HEK293 (cell line): ENCODE measurements around the gene NSD1.

ENCODE experiments used
- CTCF ChIA-PET: fragments of 350-600 bp; formaldehyde crosslinking; extraction: SDS; loops from one replicate; lab custom pipeline; 2021; ENCODE audit warnings: antibody characterized with exemption; lab: Yijun Ruan, JAX
- POLR2A ChIA-PET: fragments of 300-600 bp; formaldehyde crosslinking; extraction: SDS; loops from one replicate; lab custom pipeline; 2020; ENCODE audit warnings: antibody characterized with exemption, inconsistent platforms; lab: Yijun Ruan, JAX
- H3K27ac ChIP-seq: fragments of 200-500 bp; sonication (Bioruptor generic); 2 replicates; pipeline ENCODE4 v1.5.1; 2014; ENCODE audit warnings: low read depth, low read length, control low read depth, inconsistent platforms; ENCODE audit errors: extremely low read depth
- H3K36me3 ChIP-seq, 2 experiments: fragments of 200-500 bp in 1 of 2; sonication (Bioruptor generic) in 1 of 2; 1 replicate in 1 of 2; 2 replicates in 1 of 2; pipeline ENCODE4 v1.5.1; 2014 to 2017; ENCODE audit warnings: inconsistent platforms in 2 of 2, low read length in 2 of 2; ENCODE audit not compliant: control insufficient read depth in 2 of 2, insufficient read depth in 1 of 2
- H3K4me1 ChIP-seq: fragments of 200-500 bp; sonication (Bioruptor generic); 2 replicates; pipeline ENCODE4 v1.5.1; 2014; ENCODE audit warnings: mild to moderate bottlenecking, low read length, inconsistent platforms; ENCODE audit not compliant: control insufficient read depth, insufficient read depth
- H3K4me3 ChIP-seq: 2 replicates; pipeline ENCODE4 v1.5.1; 2011; ENCODE audit warnings: low read depth, mild to moderate bottlenecking, control low read depth, low read length, moderate library complexity
- H3K9me3 ChIP-seq: fragments of 200-500 bp; sonication (Bioruptor generic); 2 replicates; pipeline ENCODE4 v1.5.1; 2014; ENCODE audit warnings: low read depth, low read length, inconsistent platforms; ENCODE audit not compliant: control insufficient read depth, insufficient read depth
- EGR2 ChIP-seq: fragments of 450-650 bp; formaldehyde crosslinking; IDR thresholded peaks from 2 replicates; pipeline ENCODE4 v1.5.1; 2016; ENCODE audit warnings: low read depth, missing biosample characterization, missing genetic modification characterization
- GLIS1 ChIP-seq: fragments of 450-650 bp; formaldehyde crosslinking; IDR thresholded peaks from 2 replicates; pipeline ENCODE4 v1.5.1; 2016; ENCODE audit warnings: missing biosample characterization, missing genetic modification characterization
- KLF7 ChIP-seq: fragments of 450-650 bp; formaldehyde crosslinking; IDR thresholded peaks from 2 replicates; pipeline ENCODE4 v1.5.1; 2016; ENCODE audit warnings: missing biosample characterization, missing genetic modification characterization, borderline replicate concordance
- ZBTB1 ChIP-seq: fragments of 450-650 bp; formaldehyde crosslinking; IDR thresholded peaks from 2 replicates; pipeline ENCODE4 v1.5.1; 2016; ENCODE audit warnings: missing biosample characterization, missing genetic modification characterization
- ZBTB21 ChIP-seq: fragments of 450-650 bp; formaldehyde crosslinking; IDR thresholded peaks from 2 replicates; pipeline ENCODE4 v1.5.1; 2017; ENCODE audit warnings: missing biosample characterization, missing genetic modification characterization
- ZNF140 ChIP-seq: fragments of 450-650 bp; formaldehyde crosslinking; IDR thresholded peaks from 2 replicates; pipeline ENCODE4 v1.5.1; 2016; ENCODE audit warnings: missing biosample characterization, missing genetic modification characterization
- ZNF184 ChIP-seq: fragments of 450-650 bp; IDR thresholded peaks from 2 replicates; pipeline ENCODE4 v1.5.1; 2018; ENCODE audit warnings: missing biosample characterization, mild to moderate bottlenecking, missing genetic modification characterization
- ZNF211 ChIP-seq: fragments of 450-650 bp; formaldehyde crosslinking; IDR thresholded peaks from 2 replicates; pipeline ENCODE4 v1.5.1; 2016; ENCODE audit warnings: low read depth, missing biosample characterization, missing genetic modification characterization
- ZNF292 ChIP-seq: fragments of 450-650 bp; formaldehyde crosslinking; IDR thresholded peaks from 2 replicates; pipeline ENCODE4 v1.5.1; 2016; ENCODE audit warnings: low read depth, missing biosample characterization, missing genetic modification characterization, borderline replicate concordance
- ZNF302 ChIP-seq: fragments of 450-650 bp; formaldehyde crosslinking; IDR thresholded peaks from 2 replicates; pipeline ENCODE4 v1.5.1; 2016; ENCODE audit warnings: missing biosample characterization, missing genetic modification characterization, low read depth
- ZNF335 ChIP-seq: fragments of 450-650 bp; formaldehyde crosslinking; conservative IDR thresholded peaks from 2 replicates; pipeline ENCODE4 v1.5.1; 2016; ENCODE audit warnings: missing biosample characterization, missing genetic modification characterization
- ZNF366 ChIP-seq: fragments of 450-650 bp; formaldehyde crosslinking; conservative IDR thresholded peaks from 2 replicates; pipeline ENCODE4 v1.5.1; 2016; ENCODE audit warnings: missing biosample characterization, missing genetic modification characterization
- ZNF37A ChIP-seq: fragments of 450-650 bp; IDR thresholded peaks from 2 replicates; pipeline ENCODE4 v1.5.1; 2018; ENCODE audit warnings: missing biosample characterization, missing genetic modification characterization
- ZNF416 ChIP-seq: fragments of 450-650 bp; formaldehyde crosslinking; IDR thresholded peaks from 2 replicates; pipeline ENCODE4 v1.5.1; 2016; ENCODE audit warnings: missing biosample characterization, missing genetic modification characterization
- ZNF530 ChIP-seq: fragments of 450-650 bp; formaldehyde crosslinking; IDR thresholded peaks from 2 replicates; pipeline ENCODE4 v1.5.1; 2016; ENCODE audit warnings: low read depth, missing biosample characterization, missing genetic modification characterization
- ZNF558 ChIP-seq: fragments of 450-650 bp; formaldehyde crosslinking; IDR thresholded peaks from 2 replicates; pipeline ENCODE4 v1.5.1; 2016; ENCODE audit warnings: missing biosample characterization, missing genetic modification characterization
- ZNF561 ChIP-seq: fragments of 450-650 bp; IDR thresholded peaks from 2 replicates; pipeline ENCODE4 v1.5.1; 2018; ENCODE audit warnings: missing biosample characterization, missing genetic modification characterization, borderline replicate concordance
- ZNF585B ChIP-seq: fragments of 450-650 bp; formaldehyde crosslinking; IDR thresholded peaks from 2 replicates; pipeline ENCODE4 v1.5.1; 2016; ENCODE audit warnings: missing biosample characterization, missing genetic modification characterization
- ZNF626 ChIP-seq: fragments of 450-650 bp; sonication (Bioruptor Pico); formaldehyde crosslinking; IDR thresholded peaks from 2 replicates; pipeline ENCODE4 v1.5.1; 2018; ENCODE audit warnings: missing biosample characterization, missing genetic modification characterization, inconsistent platforms
- ZNF660 ChIP-seq: fragments of 450-650 bp; IDR thresholded peaks from 2 replicates; pipeline ENCODE4 v1.5.1; 2018; ENCODE audit warnings: missing biosample characterization, mild to moderate bottlenecking, missing genetic modification characterization
- ZNF791 ChIP-seq: fragments of 450-650 bp; formaldehyde crosslinking; IDR thresholded peaks from 2 replicates; pipeline ENCODE4 v1.5.1; 2016; ENCODE audit warnings: missing biosample characterization, missing genetic modification characterization
- ZSCAN16 ChIP-seq: fragments of 450-650 bp; formaldehyde crosslinking; IDR thresholded peaks from 2 replicates; pipeline ENCODE4 v1.5.1; 2016; ENCODE audit warnings: missing biosample characterization, missing genetic modification characterization
- TF ChIP-seq, protein P1 (sequence below): fragments of 450-650 bp; formaldehyde crosslinking; IDR thresholded peaks from 2 replicates; pipeline ENCODE4 v1.5.1; 2017; ENCODE audit warnings: missing biosample characterization, missing genetic modification characterization
- TF ChIP-seq, protein P2 (sequence below): fragments of 450-650 bp; formaldehyde crosslinking; IDR thresholded peaks from 2 replicates; pipeline ENCODE4 v1.5.1; 2016; ENCODE audit warnings: missing biosample characterization, missing genetic modification characterization
- TF ChIP-seq, protein P3 (sequence below): fragments of 450-650 bp; formaldehyde crosslinking; IDR thresholded peaks from 2 replicates; pipeline ENCODE4 v1.5.1; 2016; ENCODE audit warnings: missing biosample characterization, missing genetic modification characterization
- TF ChIP-seq, protein P4 (sequence below): fragments of 450-650 bp; formaldehyde crosslinking; IDR thresholded peaks from 2 replicates; pipeline ENCODE4 v1.5.1; 2016; ENCODE audit warnings: missing biosample characterization, missing genetic modification characterization
- TF ChIP-seq, protein P5 (sequence below): fragments of 450-650 bp; IDR thresholded peaks from 2 replicates; pipeline ENCODE4 v1.5.1; 2018; ENCODE audit warnings: missing biosample characterization, missing genetic modification characterization

NSD1 gene

DNA sequence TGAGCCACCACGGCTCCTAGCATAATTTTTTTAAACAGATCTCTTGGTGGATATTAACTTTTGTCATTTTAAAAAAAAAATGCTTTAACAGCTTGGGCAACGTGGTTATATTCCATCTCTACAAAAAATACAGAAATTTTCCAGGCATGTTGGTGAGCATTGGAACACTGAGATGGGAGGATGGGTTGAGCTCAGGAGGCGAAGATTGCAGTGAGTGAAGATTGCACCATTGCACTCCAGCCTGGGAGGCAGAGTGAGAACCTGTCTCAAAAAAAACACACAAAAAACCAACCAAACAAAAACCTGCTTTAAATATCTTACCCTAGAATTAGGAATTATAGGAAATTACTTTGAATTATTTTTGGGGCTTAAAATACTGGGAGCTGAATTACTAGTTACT, 55.2 kb downstream of the NSD1 start:
- CTCF ChIA-PET = interaction anchor here (1.2 kb wide), 1 partner anchor 36 kb away, joined by 4 read pairs; no protein-coding TSS in a partner anchor
- no peaks in the 10 kb centered on the region for H3K9me3 ChIP-seq
- POLR2A ChIA-PET = no interaction called here
- peaks cover 6% of the 10 kb centered on the region; the same call in 1 of the 2 replicates for H3K4me1 ChIP-seq
- peaks cover 18 to 23% of the 10 kb centered on the region in 2 experiments; a peak in 2 of 3 replicates for H3K36me3 ChIP-seq
- TF ChIP-seq ZNF626 (no peak), ZNF184 (tag by site-specific recombination) (no peak), ZSCAN16 (tag by site-specific recombination) (no peak), ZNF292 (tag by site-specific recombination) (no peak), ZNF561 (tag by site-specific recombination) (no peak), ZNF530 (no peak), ZNF37A (tag by site-specific recombination) (no peak), ZNF660 (tag by site-specific recombination) (no peak), KLF7 (tag by site-specific recombination) (no peak), ZNF366 (tag by site-specific recombination) (no peak)
- TF ChIP-seq, protein P1, sequence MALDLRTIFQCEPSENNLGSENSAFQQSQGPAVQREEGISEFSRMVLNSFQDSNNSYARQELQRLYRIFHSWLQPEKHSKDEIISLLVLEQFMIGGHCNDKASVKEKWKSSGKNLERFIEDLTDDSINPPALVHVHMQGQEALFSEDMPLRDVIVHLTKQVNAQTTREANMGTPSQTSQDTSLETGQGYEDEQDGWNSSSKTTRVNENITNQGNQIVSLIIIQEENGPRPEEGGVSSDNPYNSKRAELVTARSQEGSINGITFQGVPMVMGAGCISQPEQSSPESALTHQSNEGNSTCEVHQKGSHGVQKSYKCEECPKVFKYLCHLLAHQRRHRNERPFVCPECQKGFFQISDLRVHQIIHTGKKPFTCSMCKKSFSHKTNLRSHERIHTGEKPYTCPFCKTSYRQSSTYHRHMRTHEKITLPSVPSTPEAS (tag by site-specific recombination) = no peak
- H3K27ac ChIP-seq = no peak overlapping the region
- H3K4me3 ChIP-seq = no peak overlapping the region

DNA sequence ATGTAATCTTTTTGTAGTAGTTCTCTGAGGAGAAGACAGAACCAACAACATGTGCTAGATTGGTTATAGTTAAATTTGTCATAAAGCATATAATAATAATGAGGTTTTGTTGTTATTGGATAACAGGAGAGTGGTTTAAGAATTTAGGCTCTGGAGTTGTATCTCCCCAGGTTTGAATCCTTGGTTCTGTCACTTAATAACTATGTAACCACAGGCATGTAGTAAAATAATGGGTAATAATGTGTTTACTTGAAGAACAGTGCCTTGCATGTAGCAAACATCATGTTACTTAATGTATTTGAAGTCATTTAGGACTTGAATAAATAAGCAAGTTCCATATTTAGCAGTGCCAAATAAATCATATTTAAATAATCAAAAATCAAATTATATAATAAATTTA, 55.8 kb downstream of the NSD1 start:
- TF ChIP-seq ZNF335 (tag by site-specific recombination) (no peak), EGR2 (tag by site-specific recombination) (no peak), ZBTB21 (tag by site-specific recombination) (no peak), ZNF791 (no peak), GLIS1 (tag by site-specific recombination) (no peak), ZNF302 (tag by site-specific recombination) (no peak), ZNF558 (tag by site-specific recombination) (no peak), ZNF416 (tag by site-specific recombination) (no peak), ZBTB1 (no peak), ZNF211 (no peak), ZNF585B (tag by site-specific recombination) (no peak), ZNF140 (tag by site-specific recombination) (no peak)
- TF ChIP-seq, protein P2, sequence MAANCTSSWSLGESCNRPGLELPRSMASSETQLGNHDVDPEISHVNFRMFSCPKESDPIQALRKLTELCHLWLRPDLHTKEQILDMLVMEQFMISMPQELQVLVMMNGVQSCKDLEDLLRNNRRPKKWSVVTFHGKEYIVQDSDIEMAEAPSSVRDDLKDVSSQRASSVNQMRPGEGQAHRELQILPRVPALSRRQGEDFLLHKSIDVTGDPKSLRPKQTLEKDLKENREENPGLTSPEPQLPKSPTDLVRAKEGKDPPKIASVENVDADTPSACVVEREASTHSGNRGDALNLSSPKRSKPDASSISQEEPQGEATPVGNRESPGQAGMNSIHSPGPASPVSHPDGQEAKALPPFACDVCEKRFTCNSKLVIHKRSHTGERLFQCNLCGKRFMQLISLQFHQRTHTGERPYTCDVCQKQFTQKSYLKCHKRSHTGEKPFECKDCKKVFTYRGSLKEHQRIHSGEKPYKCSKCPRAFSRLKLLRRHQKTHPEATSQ (tag by site-specific recombination) = no peak
- TF ChIP-seq, protein P3, sequence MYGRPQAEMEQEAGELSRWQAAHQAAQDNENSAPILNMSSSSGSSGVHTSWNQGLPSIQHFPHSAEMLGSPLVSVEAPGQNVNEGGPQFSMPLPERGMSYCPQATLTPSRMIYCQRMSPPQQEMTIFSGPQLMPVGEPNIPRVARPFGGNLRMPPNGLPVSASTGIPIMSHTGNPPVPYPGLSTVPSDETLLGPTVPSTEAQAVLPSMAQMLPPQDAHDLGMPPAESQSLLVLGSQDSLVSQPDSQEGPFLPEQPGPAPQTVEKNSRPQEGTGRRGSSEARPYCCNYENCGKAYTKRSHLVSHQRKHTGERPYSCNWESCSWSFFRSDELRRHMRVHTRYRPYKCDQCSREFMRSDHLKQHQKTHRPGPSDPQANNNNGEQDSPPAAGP (tag by site-specific recombination) = no peak
- TF ChIP-seq, protein P4, sequence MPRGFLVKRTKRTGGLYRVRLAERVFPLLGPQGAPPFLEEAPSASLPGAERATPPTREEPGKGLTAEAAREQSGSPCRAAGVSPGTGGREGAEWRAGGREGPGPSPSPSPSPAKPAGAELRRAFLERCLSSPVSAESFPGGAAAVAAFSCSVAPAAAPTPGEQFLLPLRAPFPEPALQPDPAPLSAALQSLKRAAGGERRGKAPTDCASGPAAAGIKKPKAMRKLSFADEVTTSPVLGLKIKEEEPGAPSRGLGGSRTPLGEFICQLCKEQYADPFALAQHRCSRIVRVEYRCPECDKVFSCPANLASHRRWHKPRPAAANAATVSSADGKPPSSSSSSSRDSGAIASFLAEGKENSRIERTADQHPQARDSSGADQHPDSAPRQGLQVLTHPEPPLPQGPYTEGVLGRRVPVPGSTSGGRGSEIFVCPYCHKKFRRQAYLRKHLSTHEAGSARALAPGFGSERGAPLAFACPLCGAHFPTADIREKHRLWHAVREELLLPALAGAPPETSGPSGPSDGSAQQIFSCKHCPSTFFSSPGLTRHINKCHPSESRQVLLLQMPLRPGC (tag by site-specific recombination) = no peak
- TF ChIP-seq, protein P5, sequence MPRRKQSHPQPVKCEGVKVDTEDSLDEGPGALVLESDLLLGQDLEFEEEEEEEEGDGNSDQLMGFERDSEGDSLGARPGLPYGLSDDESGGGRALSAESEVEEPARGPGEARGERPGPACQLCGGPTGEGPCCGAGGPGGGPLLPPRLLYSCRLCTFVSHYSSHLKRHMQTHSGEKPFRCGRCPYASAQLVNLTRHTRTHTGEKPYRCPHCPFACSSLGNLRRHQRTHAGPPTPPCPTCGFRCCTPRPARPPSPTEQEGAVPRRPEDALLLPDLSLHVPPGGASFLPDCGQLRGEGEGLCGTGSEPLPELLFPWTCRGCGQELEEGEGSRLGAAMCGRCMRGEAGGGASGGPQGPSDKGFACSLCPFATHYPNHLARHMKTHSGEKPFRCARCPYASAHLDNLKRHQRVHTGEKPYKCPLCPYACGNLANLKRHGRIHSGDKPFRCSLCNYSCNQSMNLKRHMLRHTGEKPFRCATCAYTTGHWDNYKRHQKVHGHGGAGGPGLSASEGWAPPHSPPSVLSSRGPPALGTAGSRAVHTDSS (tag by site-specific recombination) = no peak
- TF ChIP-seq, all 188 proteins: peak for 0
- CTCF ChIA-PET = no interaction called here
- no peak overlapping the region for H3K27ac ChIP-seq
- H3K9me3 ChIP-seq = no peaks in the 10 kb centered on the region
- H3K36me3 ChIP-seq = peaks cover 22 to 29% of the 10 kb centered on the region in 2 experiments
- POLR2A ChIA-PET = no interaction called here
- no peak overlapping the region for H3K4me3 ChIP-seq
- H3K4me1 ChIP-seq = peaks cover 8% of the 10 kb centered on the region; the same call in 1 of the 2 replicates
